Activated T-cell treated with anti-CD3 and anti-CD28 coated beads, Interleukin-2, amount 50 U/mL, for 4 hours (primary cell): ENCODE measurements around the gene FOSB. TPM values are rescaled to one million over a fixed set of nuclear protein-coding genes. Genes with fewer than 3 reads are reported as not detected.
"Not testable (repeated sequence)": the region's sequence is repeated elsewhere in the genome, so short reads cannot be mapped to it uniquely, and the experiment has no call there.

Experiments used
- ATAC-seq, 2 donors: fragments of 200-7000 bp; cut with Tn5 transposase; one replicate each; pipeline ENCODE4 v1.10.0; 2021
- DNase-seq: peaks from one replicate; pipeline ENCODE4 v3.0.0-alpha.2; 2020
- H3K27me3 Mint-ChIP-seq: one replicate; pipeline ENCODE4 v1.8.0; 2021; ENCODE audit warnings: low read depth, mixed read lengths
- H3K36me3 Mint-ChIP-seq: one replicate; pipeline ENCODE4 v1.8.0; 2022; ENCODE audit warnings: mixed read lengths; ENCODE audit not compliant: insufficient read depth
- H3K4me1 Mint-ChIP-seq: one replicate; pipeline ENCODE4 v1.8.0; 2021; ENCODE audit warnings: low read depth, mixed read lengths
- H3K4me3 Mint-ChIP-seq: one replicate; pipeline ENCODE4 v1.8.0; 2021; ENCODE audit warnings: mild to moderate bottlenecking, moderate library complexity, mixed read lengths
- H3K9me3 Mint-ChIP-seq: one replicate; pipeline ENCODE4 v1.8.0; 2021; ENCODE audit warnings: mixed read lengths
- total RNA-seq, 3 donors: library from RNA; stranded (reverse); gene quantifications; one replicate each; pipeline ENCODE4 v1.2.1, GENCODE V29; 2021

FOSB gene
- total RNA-seq, result 10 to 100 TPM; 10.5 to 13.4 (median 13.2) TPM

DNA sequence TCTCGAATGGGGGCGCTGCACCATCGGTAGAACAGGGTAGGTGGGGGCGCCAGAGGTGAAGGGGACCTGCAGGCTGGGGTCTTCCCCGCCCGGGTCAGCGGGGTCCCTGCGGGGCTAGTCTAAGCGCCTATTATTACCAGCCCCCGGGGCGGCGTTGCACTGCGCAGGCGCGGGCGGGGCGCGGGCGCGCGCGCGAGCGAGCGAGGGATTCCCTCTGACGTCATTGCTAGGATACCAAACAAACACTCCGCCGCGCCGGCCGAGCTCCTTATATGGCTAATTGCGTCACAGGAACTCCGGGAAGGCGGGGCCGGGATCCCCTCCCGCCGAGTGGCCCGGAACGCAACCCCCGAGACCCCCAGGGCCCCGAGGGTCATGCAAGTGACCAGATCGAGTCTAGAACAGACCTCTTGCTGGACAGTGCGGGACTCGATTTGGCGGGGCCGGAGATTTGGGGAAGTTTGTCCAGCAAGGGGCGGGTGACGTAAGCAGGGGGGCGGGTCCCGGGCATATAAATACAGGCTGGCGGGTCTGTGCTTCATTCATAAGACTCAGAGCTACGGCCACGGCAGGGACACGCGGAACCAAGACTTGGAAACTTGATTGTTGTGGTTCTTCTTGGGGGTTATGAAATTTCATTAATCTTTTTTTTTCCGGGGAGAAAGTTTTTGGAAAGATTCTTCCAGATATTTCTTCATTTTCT lies at the start of gene FOSB:
FOSB (plus strand) TSS at position 541 of the 703 bp plus-strand sequence. CDS start 591 bp downstream, outside the sequence.
- peak; percentile 32 to 36 for ATAC-seq
- peak; percentile 93 for DNase-seq
- peaks cover 26% of the 10 kb centered on the region for H3K4me1 Mint-ChIP-seq
- H3K4me3 Mint-ChIP-seq, result peak within 1 kb of the TSS; percentile 90
- H3K9me3 Mint-ChIP-seq, result no peaks in the 10 kb centered on the region
- peaks cover 10% of the 10 kb centered on the region for H3K36me3 Mint-ChIP-seq
- peaks cover 1% of the 10 kb centered on the region for H3K27me3 Mint-ChIP-seq

DNA sequence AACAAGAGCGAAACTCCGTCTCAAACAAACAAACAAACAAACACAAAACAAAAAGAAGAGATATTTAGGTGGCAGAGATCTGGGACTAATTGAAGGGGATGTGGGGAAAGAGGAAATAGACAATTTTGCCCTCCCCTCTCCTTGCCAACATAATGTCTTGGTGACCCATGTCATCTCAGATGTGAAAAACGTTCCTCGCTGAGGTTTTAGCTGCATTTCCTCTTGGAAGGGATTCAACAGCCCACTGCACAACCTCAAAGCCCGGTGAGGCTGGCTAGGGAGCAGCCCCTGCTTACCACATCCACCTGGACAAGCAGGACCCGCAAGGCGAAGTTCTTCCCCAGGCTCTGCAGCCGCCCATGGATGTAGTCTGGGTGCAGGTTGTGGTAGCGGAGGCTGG lies 49.0 kb upstream of the FOSB start:
- peaks cover 24% of the 10 kb centered on the region for H3K36me3 Mint-ChIP-seq
- no peak for ATAC-seq

DNA sequence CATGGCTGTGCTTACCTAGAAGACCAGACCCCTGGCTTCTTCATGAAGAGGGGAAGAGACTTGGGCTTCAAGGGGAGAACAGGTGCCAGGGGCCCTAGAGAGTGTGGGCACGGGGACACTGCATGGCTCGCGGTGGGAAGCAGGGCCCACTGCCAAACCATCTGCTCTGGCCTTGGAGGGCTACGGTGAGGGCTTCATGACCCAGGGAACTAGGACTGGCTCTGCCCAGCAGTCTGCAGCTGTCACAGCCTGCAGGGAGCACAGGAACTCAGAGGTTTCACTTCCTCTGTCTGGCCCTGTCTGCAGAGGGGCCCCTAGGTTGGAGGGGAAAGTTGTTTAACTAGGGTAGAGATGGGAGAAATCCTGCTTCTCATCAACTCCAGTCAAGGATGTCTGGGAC lies 48.4 kb upstream of the FOSB start:
- H3K9me3 Mint-ChIP-seq, result no peaks in the 10 kb centered on the region
- H3K4me3 Mint-ChIP-seq, result peak overlapping the region; percentile 13
- peaks cover 20% of the 10 kb centered on the region for H3K36me3 Mint-ChIP-seq
- H3K27me3 Mint-ChIP-seq, result no peaks in the 10 kb centered on the region
- no peak for ATAC-seq
- no peak for DNase-seq
- H3K4me1 Mint-ChIP-seq, result peaks cover 42% of the 10 kb centered on the region

More for the DNA sequence above, 49.0 kb upstream of the FOSB start:
- H3K4me1 Mint-ChIP-seq, result peaks cover 36% of the 10 kb centered on the region
- no peak overlapping the region for H3K4me3 Mint-ChIP-seq
- no peaks in the 10 kb centered on the region for H3K9me3 Mint-ChIP-seq
- no peaks in the 10 kb centered on the region for H3K27me3 Mint-ChIP-seq
- DNase-seq, result no peak

DNA sequence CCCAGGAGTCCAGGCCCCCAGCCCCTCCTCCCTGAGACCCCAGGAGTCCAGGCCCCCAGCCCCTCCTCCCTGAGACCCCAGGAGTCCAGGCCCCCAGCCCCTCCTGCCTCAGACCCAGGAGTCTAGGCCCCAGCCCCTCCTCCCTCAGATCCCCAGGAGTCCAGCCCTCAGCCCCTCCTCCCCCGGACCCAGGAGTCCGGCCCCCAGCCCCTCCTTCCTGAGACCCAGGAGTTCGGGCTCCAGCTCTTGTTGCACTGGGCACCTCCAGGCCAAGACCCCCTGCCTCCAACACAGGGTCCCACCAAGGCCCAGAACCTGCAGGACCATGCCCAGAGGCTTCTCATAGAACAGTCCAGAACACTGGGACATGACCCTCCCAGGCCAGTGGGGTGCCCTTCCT lies 47.9 kb upstream of the FOSB start:
- no peak overlapping the region for H3K4me3 Mint-ChIP-seq
- DNase-seq (no peak), ATAC-seq (no peak)
- H3K36me3 Mint-ChIP-seq, result peaks cover 18% of the 10 kb centered on the region
- peaks cover 45% of the 10 kb centered on the region for H3K4me1 Mint-ChIP-seq
- H3K9me3 Mint-ChIP-seq, result no peaks in the 10 kb centered on the region
- no peaks in the 10 kb centered on the region for H3K27me3 Mint-ChIP-seq

DNA sequence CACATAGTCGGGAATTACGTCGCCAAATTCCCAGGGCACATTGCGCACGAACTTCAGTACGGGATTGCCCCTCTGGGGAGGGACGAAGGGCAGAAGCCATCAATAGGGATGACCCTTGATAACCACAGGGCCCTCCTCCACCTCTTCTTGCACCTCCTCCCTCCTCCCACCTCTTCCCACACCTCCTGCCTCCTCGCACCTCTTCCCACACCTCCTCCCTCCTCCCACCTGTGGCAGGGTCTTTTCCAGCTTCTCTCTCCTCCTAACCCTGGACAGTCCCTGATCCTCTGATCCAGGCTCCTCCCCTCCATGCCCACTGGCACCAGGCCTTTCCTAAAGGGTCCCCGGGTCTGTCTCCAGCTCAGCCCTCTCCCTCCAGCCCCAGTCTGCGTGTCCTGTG lies 47.4 kb upstream of the FOSB start:
- no peak for ATAC-seq
- H3K4me1 Mint-ChIP-seq, result peaks cover 45% of the 10 kb centered on the region
- H3K27me3 Mint-ChIP-seq, result no peaks in the 10 kb centered on the region
- DNase-seq, result no peak
- peaks cover 18% of the 10 kb centered on the region for H3K36me3 Mint-ChIP-seq
- H3K9me3 Mint-ChIP-seq, result no peaks in the 10 kb centered on the region
- no peak overlapping the region for H3K4me3 Mint-ChIP-seq

DNA sequence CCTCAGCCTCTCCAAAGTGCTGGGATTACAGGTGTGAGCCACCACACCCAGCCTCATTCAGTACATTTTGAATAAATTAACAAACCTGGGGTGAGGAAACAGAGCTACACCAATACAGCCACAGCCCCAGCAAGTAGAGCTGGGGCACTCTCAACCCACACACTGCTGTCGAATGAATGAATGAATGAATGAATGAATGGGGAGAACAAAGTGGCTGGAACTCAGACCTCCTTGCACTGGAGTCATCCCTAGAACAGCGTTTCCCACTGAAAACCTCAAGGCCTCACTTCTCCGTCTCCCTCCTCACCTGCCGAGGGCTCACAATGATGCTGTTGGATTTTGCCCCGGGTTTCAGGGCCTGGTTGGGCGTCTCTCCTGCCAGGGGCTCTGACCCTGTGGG lies 46.9 kb upstream of the FOSB start:
- Mint-ChIP-seq H3K9me3 (no peaks in the 10 kb centered on the region), H3K4me1 (peaks cover 48% of the 10 kb centered on the region), H3K36me3 (peaks cover 17% of the 10 kb centered on the region), H3K27me3 (no peaks in the 10 kb centered on the region), H3K4me3 (no peak overlapping the region)
- no peak for ATAC-seq
- no peak for DNase-seq

DNA sequence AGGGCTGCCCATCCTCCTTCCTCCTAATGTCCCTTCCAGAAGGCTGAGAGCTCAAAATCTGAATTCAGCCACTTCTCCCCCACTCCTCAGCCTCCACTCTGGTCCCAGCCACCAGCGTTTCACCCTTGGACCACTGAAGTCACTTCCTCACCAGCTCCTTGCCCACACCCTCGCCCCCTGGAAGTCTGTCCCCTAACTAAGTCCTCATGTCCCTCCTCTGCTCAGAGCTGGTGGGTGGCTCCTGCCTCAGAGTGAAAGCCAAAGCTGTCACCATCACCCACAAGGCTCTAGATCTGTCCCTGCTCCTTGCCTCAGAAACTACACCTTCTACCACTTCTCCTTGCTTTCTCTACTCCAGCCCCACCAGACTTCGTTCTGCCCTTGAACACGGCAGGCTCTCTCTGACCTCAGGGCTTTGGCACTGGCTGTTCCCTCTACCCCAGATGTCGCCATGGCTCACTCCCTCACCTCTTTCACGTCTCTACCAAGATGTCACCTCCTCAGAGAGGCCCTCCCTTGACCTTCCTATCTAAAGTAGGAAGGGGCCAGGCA lies 45.8 kb upstream of the FOSB start:
- no peak for ATAC-seq
- no peak for DNase-seq
- Mint-ChIP-seq H3K4me3 (peak overlapping the region; percentile 22), H3K4me1 (peaks cover 50% of the 10 kb centered on the region), H3K27me3 (no peaks in the 10 kb centered on the region), H3K36me3 (peaks cover 15% of the 10 kb centered on the region), H3K9me3 (no peaks in the 10 kb centered on the region)

DNA sequence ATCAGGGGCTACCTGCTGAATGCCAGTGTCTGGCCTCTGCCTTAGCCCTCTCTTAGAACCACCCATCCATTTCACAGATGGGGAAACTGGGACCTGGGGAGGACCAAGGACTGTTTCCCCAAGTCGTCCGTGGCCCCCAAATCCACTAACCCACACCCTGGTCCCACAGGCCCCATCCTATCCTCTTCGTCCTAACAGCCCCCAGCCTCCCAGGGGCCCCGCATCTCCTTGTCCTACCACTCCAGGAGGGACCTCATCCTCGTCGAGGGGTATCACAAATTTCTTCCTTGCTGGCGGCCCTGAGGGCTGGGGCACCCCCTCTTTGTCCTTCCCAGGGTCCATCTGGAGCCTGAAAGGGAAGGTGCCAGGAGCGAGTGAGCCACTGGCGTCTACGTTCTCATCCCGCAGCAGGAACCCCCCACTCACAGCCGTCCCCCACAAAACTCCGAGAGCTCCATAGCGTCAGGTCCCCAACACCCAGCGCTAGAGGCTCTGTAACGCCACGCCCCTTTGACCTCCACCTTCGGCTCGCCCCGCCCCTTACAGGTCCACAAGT lies 44.7 kb upstream of the FOSB start:
- H3K9me3 Mint-ChIP-seq, result no peaks in the 10 kb centered on the region
- peaks cover 2% of the 10 kb centered on the region for H3K27me3 Mint-ChIP-seq
- peaks cover 55% of the 10 kb centered on the region for H3K4me1 Mint-ChIP-seq
- peak; percentile 62 to 64 for ATAC-seq
- peak; percentile 74 for DNase-seq
- H3K4me3 Mint-ChIP-seq, result peak overlapping the region; percentile 91
- peaks cover 13% of the 10 kb centered on the region for H3K36me3 Mint-ChIP-seq

DNA sequence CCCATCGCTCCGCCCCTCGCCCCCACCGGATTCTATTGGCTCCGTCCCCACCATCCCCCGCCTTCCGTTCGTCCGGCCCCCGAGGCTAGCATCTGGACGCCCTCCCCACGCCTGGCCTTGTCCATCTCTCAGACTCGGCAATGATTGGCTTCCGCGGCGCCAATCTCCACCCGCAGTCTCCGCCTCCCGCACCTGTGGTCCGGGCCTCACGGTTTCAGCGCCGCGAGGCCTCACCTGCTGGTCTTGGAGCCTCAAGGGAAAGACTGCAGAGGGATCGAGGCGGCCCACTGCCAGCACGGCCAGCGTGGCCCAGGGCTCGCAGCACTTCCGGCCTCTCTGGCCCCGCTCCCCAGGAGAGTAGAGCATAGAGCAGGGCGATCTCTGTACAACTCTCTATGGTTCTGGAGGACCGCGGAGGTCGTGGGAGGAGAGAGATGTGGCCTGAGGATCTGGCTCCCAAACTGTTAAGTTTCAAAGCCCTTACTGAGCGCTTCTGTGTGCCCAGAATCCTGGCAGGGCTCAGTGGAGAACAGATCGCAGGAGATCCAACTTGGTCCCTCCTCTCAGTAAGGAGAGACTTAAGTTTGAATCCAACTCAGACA lies 44.1 kb upstream of the FOSB start, which contains the start of gene ERCC1:
ERCC1 (minus strand) TSS at position 329 of the 602 bp plus-strand sequence. CDS start 543 bp downstream, outside the sequence.
- peak; percentile 45 for DNase-seq
- peaks cover 57% of the 10 kb centered on the region for H3K4me1 Mint-ChIP-seq
- peak; percentile 76 to 77 for ATAC-seq
- peak within 1 kb of the TSS; percentile 91 for H3K4me3 Mint-ChIP-seq
- H3K9me3 Mint-ChIP-seq, result no peaks in the 10 kb centered on the region
- H3K27me3 Mint-ChIP-seq, result peaks cover 5% of the 10 kb centered on the region
- H3K36me3 Mint-ChIP-seq, result peaks cover 13% of the 10 kb centered on the region

DNA sequence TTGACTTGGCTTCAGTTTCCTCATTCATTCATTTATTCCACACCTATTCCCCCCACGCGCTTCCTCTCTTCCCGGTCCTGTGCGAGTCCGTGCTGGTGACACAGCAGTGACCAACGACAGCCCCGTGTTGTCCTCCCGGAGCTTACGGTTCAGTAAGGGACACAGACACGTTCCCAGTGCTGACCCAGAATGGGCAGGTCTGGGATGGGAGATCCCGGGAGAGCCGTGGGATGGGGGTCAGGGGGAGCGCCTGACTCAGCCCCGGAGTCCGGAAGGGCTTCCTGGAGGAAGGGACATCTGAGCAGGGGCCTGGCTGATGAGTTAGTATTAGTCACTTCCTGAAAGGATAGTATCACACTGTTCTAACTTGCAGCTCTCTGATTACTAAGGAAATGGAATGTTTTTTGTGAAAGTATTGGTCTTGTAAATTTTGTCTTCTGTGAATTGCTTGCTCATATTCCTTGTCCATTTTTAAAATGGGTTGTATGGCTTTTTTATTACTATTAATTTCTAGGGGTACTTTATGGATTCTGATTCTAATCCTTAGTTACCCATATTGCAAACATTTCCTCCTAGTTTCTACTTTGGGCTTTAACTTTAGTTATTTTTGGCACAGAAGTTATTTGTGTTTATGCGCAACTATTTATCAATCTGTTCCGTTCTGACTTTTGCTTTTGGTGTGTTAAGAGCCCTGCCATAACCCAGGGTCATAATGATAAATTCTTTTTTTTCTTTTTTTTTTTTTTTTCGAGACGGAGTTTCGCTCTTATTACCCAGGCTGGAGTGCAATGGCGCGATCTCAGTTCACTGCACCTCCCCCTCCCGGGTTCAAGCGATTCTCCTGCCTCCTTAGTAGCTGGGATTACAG lies 43.4 kb upstream of the FOSB start:
- Mint-ChIP-seq H3K36me3 (peaks cover 13% of the 10 kb centered on the region), H3K9me3 (no peaks in the 10 kb centered on the region), H3K4me3 (peak overlapping the region; percentile 91), H3K27me3 (peaks cover 5% of the 10 kb centered on the region), H3K4me1 (peaks cover 50% of the 10 kb centered on the region)
- DNase-seq (no peak), ATAC-seq (peak; percentile 71 to 72)

DNA sequence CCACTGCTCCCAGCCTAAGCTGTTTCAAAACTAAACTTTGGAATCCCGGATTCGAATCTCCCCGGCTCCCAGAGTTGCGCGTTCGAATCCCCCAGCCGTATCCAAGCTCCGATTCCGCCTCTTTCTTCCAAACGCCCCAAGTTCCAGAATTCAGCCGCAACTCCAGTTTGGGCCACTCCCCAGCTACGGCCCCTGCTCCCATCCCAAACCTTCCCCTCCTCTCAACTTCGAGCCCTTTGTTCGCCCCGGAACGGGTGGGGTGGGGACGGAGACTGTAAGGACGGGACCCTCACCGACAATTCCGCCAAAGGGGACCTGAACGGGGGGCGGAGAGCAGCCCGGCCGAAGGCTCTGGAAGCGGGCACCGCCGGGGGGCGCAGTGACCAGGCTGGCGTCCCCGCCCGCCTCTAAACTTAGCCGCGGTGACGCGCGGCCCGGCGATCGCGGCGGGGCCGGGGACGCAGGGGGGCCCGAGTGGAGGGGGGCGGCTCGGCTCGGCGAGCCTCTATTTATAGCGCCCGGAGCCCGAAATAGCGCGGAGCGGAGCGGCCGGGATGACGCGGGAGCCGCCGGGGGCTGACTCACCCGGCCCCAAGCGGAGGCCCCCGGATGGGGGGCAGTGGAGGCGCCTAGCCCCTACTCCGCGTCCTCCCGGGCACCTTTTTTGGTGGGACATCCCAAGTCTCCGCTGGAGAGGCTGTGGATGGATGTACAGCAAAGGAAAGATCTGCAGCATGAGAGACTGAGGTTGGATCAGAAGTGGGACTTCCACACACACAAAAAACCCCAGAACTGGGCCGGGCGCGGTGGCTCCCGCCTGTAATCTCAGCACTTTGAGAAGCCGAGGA lies 39.2 kb upstream of the FOSB start:
- Mint-ChIP-seq H3K9me3 (no peaks in the 10 kb centered on the region), H3K4me1 (peaks cover 24% of the 10 kb centered on the region), H3K27me3 (peaks cover 5% of the 10 kb centered on the region), H3K4me3 (peak overlapping the region; percentile 72), H3K36me3 (no peaks in the 10 kb centered on the region)
- no peak for DNase-seq
- peak; percentile 30 to 39 for ATAC-seq

DNA sequence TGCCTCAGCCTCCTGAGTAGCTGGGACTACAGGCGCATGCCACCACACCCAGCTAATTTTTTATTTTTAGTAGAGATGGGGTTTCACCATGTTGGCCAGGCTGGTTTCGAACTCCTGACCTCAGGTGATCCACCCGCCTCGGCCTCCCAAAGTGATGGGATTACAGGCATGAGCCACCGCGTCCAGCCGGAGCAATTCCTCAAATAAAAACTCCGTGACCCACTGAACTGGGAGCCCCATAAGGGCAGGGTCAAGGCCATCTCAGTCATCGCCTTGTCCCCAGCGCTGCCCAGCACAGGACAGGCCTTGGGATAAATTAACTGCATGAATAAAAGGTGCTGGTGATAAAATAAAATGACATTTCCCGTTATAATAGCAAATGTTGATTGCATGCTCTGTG lies 37.9 kb upstream of the FOSB start:
- not testable (repeated sequence) for H3K4me3 Mint-ChIP-seq, ATAC-seq, H3K27me3 Mint-ChIP-seq, H3K36me3 Mint-ChIP-seq, DNase-seq, H3K9me3 Mint-ChIP-seq
- H3K4me1 Mint-ChIP-seq, result peaks cover 13% of the 10 kb centered on the region

DNA sequence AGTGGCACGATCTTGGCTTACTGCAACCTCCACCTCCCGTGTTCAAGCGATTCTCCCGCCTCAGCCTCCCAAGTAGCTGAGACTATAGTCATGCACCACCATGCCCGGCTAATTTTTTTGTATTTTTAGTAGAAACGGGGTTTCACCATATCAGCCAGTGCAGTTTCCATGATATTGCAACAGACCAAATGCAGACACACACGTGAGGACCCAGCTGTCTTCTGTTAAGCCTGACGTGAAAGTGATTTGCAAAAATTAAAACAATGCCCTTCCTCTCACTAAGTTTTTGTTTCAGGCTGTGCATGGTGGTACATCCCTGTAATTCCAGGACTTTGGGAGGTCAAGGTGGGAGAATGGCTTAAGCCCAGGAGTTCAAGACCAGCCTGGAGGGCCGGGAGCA lies 36.8 kb upstream of the FOSB start:
- not testable (repeated sequence) for ATAC-seq, H3K27me3 Mint-ChIP-seq, H3K36me3 Mint-ChIP-seq, H3K9me3 Mint-ChIP-seq, H3K4me3 Mint-ChIP-seq, DNase-seq
- peaks cover 10% of the 10 kb centered on the region for H3K4me1 Mint-ChIP-seq
